CD4-positive, alpha-beta T cell treated with Interleukin-17A for 1 hour (primary cell): ENCODE measurements around the gene DSCAM.
"Not testable (repeated sequence)": the region's sequence is repeated elsewhere in the genome, so short reads cannot be mapped to it uniquely, and the experiment has no call there.

Experiments
- DNase-seq: peaks from one replicate; pipeline ENCODE4 v3.0.0-alpha.2; 2020

The DSCAM gene

GRCh38 chr21:40439581-40439980 lies 407.4 kb downstream of the DSCAM start:
- not testable (repeated sequence) for DNase-seq

- DNase-seq, result no peak
These were observed 408.3 kb downstream of the DSCAM start for GRCh38 chr21:40438616-40439015.

DNA sequence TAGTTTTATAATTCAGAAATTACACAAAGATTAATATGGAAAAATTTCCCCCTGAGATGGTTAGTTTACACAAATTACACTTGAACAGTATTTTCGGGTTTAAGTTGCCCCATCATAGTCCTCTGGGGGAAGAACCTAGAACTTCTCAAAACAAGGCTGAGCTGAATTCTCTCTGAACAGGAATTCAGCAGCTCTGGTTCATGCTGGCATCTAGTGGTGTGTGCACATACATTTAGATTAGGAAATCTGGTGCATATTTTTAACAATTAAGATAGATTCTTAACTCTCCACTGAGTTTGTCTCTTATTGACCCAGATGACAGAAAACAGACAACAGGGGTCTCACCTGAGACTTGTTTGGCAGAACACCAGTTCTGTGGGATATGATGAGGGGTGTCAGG lies 410.7 kb downstream of the DSCAM start:
- no peak for DNase-seq

GRCh38 chr21:40433538-40433937 lies 413.4 kb downstream of the DSCAM start:
- no peak for DNase-seq

DNA sequence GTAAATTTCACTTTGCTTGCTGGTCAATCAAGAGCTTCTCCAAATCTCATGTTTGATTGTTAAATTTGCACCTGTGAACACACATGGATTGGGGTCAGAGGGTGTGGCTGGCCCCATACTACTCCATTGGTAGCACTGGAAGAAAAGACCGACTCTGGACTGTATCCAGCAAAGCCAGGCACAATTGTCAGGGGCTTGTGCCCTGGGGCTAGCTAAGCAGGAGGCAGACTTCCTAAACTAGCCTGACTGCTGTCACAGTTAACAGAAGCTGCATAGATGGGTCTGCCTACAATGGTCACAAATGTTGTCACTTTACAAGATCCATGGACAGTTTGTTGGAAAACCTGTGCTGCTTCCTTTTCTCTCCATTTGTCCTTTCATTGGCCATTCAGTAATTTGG lies 421.0 kb downstream of the DSCAM start:
- DNase-seq, result no peak

DNA sequence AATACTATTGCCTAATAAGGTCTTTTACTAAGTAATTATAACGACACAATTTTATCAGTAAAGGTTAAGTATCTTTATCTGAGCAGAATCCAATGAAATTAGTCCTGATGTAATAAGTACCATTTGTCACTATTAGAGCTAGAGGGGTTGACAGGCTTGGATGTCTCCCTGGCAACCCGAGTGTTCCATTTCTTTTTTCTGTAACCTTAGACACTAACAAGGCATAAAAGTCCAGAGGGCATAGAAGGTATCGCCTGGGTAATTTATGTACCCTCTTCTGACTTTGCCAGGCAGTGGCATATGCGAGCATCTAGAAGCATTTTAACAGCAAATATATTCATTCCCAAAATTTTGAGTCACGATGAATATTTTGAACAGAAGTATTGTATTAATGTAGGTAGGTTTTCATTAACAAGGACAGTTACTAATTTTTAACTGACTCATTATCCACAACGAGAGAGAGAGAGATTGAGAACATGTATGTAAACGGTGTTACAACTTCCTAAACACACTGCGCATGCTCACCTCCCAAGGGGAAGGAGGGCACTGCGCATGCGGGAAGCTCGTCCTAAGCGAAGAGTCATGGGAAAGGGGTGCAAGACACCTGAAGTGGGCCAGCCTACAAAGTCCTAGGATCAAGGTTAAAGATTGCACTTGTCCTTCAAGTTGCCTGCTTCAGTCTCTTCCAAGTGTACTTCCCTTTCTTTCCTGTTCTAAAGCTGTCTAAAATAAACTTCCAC lies 423.9 kb downstream of the DSCAM start:
- DNase-seq, result no peak

DNA sequence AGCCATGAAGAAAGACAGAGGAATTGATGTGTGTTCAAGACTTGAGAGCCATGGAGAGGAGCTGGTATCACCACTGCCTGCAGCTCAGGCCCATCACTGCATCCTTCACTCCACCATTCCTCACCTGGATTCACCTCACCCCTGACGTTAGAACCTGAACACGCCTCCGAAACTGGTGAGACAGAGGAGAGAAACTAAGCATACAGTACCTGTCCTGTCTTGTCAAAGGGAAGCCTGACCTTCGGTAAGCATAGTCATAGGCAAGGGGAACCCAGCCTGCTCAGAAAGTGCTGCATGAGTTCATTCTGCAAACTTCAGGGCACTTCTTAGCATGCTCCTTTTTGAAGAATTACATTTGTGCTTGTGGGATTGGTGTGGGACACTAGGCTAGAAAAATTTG lies 425.8 kb downstream of the DSCAM start:
- no peak for DNase-seq

GRCh38 chr21:40416572-40416971 lies 430.4 kb downstream of the DSCAM start:
- no peak for DNase-seq

DNA sequence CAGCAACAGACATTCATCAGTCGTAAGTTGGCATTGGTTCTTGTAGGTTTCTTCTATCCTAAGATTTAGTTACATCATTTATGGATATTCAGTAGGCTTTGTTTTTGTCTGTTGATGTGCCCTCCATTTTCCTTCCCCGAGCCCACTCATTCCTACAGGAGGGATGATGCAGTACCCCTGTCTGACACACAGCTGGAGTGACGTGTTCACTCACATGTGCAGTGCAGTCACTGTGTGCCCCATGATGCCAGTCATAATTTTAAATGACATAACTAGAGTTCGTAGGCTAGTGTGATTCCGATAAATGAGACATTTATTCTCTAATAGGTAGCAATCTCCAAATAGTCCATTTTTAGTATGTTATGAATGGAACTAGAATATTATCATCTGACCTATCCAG lies 438.4 kb downstream of the DSCAM start:
- DNase-seq, result no peak

GRCh38 chr21:40404396-40404800 lies 442.6 kb downstream of the DSCAM start:
- no peak for DNase-seq

DNA sequence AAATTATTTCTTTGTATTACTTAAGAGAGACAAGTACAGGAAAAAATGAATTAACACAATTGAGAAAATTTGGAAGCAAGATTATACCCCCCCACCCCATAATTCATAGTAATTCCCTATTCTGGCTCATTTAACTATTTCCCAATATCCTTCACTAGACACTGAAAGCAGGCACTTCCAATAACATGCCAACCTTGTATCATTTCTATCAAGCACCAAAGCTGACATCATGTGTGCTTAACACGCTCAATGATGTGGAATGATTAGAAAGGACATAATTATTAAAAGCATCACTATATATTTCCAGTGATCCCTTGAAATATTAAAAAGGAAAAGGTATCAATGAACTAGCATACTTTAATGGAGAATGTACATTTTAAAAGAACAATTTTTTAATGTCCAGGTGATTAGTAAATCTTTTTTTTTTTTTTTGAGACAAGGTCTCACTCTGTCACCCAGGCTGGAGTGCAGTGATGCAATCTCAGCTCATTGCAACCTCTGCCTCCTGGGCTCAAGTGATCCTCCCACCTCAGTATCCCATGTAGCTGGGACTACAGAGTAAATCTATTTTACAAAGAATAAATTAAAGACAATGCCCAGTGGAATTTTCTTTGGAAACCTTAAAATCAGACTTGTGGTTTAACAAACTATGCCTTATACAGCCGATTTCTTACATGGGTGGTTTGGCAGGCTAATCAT lies 443.9 kb downstream of the DSCAM start:
- no peak for DNase-seq

GRCh38 chr21:40395732-40396131 lies 451.2 kb downstream of the DSCAM start:
- no peak for DNase-seq

- no peak for DNase-seq
These were observed 453.9 kb downstream of the DSCAM start for GRCh38 chr21:40393066-40393465.

- DNase-seq, result no peak
These were observed 458.9 kb downstream of the DSCAM start for GRCh38 chr21:40388046-40388445.

DNA sequence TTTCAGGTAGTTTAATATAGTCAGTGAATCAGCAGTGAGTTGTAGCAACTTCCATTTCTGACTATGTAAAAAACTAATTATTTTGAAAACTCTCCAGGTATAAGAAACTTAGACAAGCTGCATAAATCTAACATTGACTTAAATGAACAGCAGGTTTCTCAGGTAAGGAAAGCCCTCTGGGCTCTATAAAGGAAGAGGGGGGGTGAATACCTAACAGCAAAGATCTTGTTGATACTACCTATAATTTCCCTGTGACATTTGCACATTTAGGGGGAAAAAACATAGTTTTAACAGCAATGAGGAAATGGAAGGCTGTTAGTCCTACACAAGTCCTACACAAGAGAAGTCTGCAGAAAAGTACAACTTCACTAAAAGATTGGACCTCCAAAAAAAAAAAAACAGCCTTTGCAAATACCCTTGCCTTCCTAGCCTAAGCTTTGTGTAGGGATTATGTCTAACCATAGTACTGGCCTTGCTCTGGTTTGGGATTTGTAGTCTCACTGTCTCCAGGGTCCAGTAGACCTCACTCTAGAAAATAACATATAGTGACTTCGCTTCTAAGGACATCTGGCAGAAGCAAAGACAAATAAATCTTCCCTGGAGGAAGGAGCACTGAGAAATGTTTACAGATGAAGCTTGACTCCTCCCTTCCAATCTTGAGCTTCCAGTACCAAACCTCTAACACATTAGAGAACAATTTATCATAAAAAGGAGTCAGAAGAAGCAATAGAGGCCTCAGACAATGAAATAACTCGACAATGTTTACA lies 459.8 kb downstream of the DSCAM start:
- DNase-seq, result no peak

DNA sequence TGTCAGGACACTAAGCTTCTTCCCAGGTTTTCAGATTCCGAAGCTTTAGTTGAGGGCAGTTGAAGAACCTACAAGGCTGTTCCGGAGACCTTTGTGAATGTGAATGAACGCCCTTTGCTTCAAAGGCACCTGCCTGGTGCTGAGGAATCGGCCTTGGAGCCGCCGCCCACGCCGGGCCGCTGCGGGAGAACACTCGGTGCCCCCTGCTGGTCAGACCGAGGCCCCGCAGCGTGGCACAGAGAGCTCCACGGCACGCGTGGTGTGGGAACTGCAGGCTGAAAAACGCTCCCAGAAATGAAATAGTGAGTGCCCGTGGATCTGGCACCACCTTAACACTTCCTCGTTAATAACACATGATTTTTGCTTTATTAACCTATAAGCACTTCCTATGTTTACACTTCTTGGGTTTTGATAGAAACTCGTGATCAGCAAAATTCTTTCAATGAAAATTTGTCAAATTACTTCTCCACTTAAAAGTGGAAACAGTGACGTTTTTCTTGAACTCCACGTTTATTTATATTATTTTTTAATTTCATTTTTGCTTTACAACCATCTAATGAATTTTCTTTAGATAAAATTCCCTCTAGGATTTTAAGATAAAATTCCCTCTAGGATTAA lies 460.6 kb downstream of the DSCAM start:
- no peak for DNase-seq

- DNase-seq, result no peak
These were observed 461.1 kb downstream of the DSCAM start for GRCh38 chr21:40385883-40386282.

GRCh38 chr21:40383951-40384350 lies 463.0 kb downstream of the DSCAM start:
- no peak for DNase-seq

DNA sequence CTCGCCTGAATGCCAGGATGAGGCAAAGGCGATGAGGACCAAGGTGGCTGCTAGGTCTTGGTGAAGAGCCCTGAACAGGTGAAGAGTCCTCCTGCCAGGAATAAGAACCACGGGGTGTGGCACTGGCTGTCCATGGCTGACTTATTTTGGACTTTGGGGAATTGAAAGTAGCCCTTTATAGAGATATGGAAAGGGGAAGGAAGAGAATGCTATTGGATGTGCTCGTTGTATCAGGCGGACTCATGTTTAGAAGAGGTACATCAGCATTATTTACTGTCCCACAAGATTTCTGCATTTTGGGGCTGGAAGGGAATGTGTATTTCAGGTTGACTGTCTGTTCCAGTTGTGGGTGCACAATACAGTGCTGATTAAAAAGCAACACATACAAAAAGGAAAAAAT lies 465.8 kb downstream of the DSCAM start:
- DNase-seq, result no peak

DNA sequence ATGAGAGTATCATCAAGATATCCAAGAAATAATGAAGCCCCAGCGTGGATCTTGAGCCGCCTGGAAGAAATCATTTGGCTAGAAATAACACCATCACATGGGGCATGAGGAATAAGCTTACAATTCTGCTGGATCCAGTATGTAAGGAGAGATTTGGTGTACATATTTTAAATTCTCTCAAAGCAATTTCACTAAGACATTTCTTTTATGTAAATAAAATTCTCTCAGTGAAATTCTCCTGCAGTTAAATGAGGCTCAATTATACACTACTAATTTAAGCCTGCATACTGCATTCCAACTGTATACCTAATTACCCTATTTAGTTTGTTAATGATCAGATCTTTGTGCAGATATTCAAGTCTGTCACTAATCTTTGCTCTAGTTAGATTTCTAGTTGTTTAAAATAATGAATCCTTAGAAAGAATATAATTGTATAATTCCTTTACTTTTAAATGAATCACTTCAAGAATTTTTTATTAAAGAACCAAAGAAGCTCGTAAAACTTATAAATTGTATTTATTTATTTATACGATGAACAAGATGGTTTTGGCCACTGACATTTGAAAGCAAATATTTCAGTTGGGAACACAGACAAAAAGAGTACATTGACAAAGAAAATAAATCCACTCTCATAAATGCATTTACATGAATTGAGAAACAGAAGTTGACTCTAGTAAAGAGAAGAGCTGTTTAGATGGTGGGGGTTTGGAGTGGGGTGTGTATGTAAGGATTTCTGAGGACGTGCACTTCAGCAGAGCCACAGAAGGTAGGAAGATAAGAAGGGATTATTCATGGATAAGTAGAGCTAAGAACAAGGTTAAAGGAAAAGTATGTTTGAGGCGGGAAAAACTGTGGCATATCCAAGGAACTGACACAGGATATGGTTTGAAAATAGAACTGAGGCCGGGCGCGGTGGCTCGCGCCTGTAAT lies 466.8 kb downstream of the DSCAM start:
- DNase-seq, result no peak

- no peak for DNase-seq
These were observed 469.8 kb downstream of the DSCAM start for GRCh38 chr21:40377135-40377534.

DNA sequence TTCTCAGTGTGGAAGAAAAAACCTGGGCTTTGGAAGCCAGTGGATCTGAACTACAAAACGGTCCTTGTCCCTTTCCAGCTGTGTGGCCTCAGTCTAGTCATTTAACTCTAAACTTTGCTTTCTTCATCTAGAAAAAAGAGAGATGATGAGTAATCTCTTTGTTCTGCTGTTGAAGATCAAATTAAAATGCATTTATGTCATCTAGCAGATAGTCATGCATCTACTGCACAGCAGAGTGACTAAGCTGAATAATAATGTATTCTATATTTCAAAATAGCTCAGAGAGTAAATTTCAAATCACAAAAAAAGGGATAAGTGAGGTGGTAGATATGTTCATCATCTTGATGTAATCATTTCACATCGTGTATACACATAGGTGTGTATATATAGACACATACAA lies 473.2 kb downstream of the DSCAM start:
- DNase-seq, result no peak
